CD4-positive, alpha-beta T cell treated with Interferon gamma for 1 hour (primary cell): ENCODE measurements around the gene COX7A2L.
"Not testable (repeated sequence)": the region's sequence is repeated elsewhere in the genome, so short reads cannot be mapped to it uniquely, and the experiment has no call there.

Source experiments
- DNase-seq: peaks from one replicate; pipeline ENCODE4 v3.0.0-alpha.2; 2020

The COX7A2L gene

DNA sequence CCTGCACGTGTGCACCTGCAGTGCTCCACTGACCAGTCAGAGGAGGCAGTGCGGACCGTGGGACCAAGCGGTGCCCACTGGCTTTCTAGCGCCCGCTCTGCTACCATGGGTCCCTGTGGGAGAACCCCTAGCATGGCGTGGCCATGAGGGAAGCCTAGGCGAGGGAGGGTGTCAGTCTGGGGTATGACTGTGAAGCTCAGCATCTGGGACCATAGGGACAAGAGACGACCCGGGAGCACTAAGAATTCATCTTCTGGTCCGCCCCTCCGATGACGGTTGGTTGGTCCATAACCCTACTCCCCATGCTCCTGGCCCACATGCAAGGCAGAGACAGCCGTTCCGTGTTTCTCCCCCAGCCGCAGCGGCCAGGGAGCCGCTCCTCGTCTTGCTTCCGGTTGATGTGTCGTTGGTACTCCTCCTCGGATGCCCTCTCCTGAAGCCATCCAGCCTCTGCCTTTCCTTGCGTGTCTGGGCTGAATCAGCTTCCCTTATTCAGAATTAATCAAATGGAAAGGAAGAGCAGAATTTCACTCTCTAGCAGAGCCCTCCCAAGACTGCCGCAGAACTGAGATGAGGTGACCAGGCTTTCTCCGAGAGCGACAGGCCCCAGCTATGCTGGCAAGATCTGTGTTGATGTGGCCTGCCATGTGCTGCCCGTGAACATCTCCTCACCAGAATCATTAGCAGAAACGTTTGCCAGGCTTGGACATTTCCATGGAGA lies 23.0 kb downstream of the COX7A2L start:
- DNase-seq, result no peak

DNA sequence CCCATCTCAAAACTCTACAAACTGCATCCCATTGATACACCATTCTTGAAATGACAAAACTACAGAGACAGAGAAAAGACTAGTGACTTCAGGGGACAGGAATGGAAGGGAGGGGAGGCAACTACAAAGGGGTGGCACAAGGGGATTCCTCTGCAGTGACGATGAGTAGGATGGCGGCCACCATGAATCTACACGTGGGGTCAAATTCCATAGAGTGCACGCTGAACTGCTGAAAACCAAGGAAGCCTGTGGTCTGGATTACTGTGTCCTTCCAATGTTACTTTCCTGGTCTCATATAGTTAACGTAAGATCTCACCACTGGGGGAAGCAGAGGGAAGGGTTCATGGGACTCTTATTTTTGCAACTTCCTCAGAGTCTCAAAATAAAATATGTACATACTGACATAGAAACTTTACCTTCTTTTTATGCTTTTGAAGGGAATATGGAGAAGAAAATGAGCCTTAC lies 23.6 kb downstream of the COX7A2L start:
- no peak for DNase-seq

DNA sequence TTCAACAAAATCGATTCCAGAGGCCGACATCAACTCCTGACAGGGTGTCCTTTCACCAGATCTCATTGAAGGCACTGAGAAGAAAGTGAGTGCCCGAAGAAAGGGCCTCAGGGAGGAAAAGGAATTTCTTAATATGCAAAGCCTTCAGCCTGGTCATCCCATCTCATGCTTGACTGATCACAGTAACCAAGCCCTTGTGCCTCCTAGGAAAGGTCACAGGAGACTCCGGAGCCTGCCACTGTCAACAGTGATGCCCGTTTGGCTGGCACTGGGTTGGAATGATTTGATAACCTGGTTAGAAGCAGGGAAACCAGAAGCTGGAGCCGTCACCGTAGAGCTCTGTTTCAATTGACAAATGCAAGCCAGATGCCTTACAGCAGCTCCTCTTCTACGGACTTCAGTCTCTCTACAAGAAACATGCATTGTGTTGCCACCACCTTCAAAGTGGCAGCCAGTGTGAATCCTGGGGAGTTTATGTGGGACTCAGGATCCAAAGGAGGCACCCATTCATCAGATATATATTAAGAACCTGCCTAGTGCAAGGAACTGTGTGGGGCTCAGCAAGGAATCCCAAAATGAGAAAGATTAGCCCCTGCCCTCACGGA lies 24.6 kb downstream of the COX7A2L start:
- no peak for DNase-seq

DNA sequence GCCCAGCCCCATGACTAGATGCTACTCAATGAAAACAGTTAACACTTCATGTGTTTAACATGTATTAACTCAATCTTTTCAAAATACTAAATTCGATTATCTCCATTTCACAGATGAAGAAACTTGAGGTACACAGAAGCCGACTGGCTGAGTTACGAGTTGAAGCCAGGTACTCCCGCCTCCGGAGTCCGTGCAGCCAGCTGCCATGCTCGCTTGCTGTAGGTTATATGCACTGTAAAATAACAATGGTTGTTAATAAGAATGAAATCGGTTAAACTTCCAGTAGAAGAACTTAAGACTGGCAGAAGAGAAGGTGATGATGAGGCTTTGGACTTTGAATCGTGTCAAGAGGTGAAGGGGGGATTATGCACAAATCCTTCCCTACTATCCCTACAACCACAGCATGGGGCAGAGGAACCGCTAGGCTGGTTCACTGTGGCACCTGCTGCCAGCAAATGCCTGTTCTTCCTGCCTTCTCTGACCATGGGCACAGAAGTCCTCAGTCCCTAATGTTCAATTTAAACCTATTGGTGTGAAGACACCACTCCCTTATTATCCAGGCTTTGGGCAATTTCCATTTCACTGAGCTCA lies 25.4 kb downstream of the COX7A2L start:
- DNase-seq, result no peak

DNA sequence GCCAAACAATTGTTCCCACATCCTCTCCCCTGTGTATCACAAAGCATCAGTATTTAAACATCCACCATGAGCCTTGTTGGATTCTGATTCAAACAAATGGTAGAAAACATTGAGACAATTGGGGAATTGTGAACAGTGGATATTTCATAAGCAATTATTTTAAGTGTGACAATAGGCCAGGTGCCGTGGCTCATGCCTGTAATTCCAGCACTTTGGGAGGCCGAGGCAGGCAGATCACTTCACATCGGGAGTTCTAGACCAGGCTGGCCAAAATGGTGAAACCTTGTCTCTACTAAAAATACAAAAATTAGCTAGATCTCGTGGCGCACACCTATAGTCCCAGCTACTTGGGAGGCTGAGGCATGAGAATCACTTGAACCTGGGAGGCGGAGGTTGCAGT lies 26.2 kb downstream of the COX7A2L start:
- DNase-seq, result not testable (repeated sequence)

DNA sequence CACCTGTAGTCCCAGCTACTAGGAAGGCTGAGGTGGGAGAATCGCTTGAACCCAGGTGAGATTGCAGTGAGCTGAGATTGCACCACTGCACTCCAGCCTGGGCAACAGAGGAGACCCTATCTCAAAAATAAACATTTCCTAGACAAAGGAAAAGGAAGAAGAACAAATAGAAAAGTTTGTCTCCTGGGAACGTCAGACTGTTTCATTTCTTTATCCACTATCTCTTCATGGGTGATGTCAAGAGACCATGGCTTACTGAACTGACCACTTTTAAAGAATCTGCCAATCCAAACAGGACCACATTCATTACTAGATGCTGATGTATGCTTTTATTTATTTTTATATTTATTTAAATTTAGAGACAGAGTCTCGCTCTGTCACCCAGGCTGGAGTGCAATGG lies 26.8 kb downstream of the COX7A2L start:
- no peak for DNase-seq

DNA sequence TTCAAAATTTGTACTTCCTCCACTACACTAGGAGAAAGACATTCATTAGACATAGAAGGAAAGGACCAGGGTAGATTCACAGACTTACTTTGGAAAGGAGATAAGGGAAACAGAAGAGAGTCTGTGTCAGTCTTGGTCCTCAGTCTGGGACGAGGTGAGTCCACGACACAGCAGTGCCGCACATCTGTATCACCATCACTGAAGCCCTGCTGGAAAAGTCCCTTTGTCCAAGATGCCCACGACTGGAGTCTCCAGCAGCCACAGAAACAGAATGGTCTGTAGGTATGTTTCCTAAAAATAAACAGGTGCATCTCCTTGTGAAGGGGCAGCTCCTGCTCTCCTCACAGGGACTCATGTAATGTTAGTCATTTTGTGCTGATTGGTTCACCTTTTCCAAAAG lies 27.4 kb downstream of the COX7A2L start:
- no peak for DNase-seq

DNA sequence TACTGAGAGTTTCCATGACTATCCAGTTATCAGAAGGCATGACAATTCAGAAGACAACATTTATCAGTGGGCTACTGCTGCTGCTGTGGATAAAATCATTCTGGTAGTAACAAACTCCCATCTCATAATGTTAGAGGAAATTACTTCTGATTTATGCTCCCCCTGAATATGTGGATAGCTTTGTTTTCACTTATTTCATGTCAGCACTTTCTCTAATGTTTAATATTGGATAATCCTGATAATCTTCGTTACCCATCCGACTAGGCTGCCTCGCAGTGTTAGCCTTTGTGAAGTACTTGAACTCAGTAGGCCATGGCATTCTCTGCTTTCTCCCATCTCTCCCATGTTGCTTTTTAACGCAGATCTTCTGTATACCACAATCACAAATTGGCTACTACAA lies 28.4 kb downstream of the COX7A2L start:
- DNase-seq, result no peak

DNA sequence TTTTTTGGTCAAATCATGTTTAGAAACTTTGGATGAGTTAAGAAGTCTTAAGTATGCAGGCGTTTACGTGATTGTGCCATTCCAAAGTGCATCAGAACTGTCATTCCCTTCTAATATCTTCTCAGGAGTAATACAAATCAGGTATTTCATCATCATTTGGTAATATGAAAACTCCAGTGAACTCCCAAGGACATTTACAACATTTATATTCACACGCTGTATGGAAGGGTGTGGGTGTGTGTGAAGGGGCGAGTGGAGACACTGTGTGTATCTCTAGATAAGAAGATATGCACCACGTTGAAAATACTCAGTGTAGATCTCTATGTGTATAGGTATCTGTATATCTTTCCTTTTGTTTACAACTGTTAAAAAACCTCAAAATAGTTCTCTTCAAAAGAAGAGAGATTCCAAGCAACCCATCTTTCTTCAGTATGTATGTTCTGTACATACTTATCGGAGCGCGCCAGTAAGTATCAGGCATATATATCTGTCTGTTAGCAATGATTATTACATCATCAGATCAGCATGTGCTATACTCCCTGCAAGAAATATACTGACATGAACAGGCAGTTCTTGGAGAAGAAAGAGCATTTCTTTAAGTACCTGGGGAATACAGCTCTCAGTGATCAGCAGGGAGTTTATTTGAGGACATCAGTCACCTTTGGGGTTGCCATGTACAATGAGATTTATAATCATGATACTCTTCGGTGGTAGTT lies 29.3 kb downstream of the COX7A2L start:
- no peak for DNase-seq

DNA sequence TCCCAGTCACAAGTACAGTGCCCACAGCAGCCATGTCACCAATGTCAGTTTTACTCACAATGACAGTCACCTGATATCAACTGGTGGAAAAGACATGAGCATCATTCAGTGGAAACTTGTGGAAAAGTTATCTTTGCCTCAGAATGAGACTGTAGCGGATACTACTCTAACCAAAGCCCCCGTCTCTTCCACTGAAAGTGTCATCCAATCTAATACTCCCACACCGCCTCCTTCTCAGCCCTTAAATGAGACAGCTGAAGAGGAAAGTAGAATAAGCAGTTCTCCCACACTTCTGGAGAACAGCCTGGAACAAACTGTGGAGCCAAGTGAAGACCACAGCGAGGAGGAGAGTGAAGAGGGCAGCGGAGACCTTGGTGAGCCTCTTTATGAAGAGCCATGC lies 31.3 kb downstream of the COX7A2L start:
- DNase-seq, result no peak

DNA sequence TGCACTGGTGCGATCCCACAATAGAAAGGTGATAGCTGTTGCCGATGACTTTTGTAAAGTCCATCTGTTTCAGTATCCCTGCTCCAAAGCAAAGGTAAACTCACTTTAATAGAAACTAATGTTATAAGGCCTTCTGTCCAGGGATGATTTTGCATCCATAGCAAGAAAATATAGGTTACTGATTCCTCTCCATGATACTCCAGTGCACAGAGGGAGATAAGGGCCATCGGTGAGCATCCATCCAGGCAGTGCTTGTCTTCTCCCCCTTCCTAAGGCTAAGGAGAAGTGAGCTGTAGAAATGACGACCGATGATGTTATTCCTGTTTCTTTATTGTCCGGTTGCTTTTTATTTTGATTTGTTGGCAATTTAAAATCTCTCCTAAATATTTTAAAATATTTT lies 32.1 kb downstream of the COX7A2L start:
- no peak for DNase-seq

DNA sequence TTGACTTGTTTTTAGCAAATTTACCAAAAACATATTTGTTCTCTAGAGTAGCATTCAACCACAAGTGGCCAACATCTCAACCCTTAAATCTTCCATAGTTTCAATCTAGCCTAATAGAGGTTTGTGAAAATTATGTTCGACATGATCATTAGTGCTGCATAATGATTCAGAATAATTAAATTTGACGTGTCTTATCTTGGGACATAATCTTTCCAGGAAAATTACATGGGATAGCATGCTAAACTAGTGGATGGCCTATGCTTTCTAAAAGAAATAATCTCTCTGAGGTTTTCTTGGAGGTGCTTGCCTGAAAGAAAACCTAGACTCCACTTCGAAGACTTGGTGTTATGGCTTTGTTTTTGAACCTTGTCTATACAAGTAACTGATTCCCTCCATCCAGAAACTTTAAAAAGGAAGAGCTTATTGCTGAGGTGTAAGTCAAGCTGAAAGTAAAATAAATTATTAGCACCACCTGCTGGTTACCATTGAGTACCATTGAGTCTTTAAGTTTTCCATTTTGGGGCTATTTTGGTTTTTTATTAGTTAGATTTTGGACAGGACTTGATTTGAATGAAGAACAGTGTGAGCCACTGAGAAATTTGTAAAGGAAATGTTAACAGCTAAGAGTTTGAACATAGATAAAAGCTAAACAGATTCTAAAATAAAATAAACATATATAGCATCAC lies 32.7 kb downstream of the COX7A2L start:
- DNase-seq, result no peak

DNA sequence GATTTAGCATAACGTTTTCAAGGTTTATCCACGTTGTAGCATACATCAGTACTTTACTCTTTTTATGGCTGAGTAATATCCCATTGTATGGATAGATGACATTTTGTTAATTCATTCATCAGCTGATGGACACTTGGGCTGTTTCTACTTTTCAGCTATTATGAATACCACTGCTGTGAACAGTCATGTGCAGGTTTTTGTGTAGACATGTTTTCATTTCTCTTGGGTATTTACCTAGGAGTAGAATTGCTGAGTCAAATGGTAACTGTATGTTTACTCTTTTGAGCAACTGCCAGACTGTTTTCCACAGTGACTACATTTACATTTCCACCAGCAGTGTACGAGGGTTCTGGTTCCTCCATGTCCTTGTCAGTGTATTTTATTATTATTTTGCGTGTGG lies 33.9 kb downstream of the COX7A2L start:
- DNase-seq, result no peak

DNA sequence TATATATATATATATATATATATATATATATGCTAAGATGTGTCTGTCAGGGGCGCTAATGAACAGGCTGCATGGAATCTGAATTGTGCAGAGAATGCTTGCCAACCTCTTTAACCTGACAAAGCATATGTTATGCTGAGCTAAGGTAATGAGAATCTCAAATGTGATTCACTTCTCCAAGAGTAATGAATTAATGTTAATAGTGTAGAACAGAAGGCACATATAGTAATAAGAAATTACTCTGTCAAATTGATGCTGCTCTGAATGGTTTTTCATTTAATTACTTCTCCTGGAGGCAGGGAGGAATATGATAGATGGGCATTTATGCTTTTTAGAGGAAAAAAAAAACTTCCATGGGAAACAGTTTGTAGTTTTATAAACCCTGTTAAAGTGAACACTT lies 35.4 kb downstream of the COX7A2L start:
- no peak for DNase-seq

DNA sequence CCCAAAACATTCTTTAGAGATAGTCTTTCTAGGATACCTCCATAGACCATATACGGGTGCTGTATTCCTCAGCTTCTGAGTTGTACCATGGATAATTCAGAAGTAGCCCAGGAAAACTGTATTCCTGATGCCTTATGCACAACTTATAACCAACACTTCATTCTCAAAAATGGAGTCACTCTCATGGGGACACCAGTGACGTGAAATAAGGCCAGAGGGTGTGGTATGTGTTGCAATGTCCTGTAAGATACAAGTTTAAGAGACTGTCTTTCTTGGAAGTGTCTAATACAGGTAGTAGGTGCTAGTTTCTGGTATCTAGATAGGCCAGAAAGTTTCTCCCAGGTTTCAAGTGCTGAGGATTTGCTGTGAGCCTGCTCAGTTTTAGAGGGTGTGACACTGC lies 36.1 kb downstream of the COX7A2L start:
- DNase-seq, result no peak

DNA sequence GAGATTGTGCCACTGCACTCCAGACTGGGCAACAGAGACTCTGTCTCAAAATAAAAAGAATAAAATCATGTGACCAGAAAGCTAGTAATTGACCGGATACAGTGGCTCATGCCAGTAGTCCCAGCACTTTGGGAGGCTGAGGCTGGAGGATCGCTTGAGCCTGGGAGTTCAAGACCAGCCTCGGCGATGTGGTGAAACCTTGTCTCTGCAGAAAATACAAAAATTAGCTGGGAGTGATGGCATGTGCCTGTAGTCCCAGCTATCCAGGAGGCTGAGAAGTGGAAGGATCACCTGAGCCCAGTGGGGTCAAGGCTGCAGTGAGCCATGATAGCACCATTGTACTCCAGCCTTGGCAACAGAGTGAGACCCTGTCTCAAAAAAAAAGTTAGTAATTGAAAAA lies 36.8 kb downstream of the COX7A2L start:
- no peak for DNase-seq

DNA sequence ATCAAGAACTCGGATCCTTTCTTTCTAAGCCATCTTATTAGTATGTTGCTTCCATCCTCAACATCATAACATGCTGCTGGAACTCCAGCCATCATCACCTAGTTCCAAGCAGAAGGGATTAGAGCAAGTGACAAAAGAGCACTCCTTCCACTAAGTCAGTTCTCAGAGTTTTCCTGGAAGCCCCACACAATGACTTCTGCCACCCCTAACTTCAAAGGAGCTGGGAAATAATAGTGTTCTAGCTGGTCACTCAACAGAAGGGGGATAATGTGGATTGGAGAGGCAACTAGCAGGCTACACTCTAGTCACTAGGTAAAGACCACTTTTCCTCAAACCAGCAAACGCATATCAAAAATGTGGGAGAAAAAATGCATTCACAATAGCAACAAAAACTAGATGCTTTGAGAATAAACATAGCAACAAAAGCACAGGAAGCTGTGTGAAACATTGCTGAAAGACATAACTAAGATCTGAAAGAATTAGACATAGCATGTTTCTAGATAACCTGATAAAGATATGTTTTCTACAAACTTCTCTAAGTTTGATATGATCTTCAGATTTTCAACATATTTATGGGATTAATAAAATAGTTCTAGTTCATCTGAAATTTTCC lies 39.5 kb downstream of the COX7A2L start:
- no peak for DNase-seq

DNA sequence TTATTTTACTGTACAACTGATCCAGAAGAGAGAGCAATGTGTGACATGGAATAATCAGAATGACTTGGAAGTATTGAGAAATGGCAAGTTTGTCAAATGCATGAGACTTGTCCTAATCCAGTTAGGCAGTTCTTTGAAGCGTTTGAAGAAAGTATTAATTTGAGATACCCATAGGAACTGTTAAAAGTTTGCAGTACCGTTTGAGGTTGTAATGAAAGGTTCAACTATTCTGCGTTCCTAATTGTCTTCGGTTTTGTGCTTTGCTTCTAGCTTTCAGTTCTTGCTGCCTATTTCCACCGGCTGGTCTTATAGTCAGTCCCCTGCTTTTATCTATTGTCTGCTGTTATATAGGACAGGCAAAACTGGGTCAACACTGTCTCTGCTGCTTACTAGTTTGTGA lies 41.8 kb downstream of the COX7A2L start:
- no peak for DNase-seq

DNA sequence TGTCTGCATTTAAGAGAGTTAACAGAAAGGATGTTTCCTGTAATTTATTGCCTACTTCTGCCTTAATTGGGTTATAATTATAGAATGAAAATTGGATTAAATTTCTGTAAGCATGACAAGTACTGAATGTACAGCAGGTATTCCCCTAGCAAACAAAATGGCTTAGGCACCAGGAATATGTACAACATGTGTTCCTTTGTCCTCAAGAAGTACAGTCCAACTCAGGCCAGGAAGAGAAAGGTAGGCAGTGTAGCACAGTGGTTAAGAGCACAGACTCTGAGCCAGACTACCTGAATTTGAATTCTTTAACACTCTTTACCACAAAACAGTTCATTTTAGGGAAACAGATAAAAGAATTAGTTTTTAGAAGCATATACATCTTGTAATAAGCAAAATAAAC lies 43.1 kb downstream of the COX7A2L start:
- DNase-seq, result no peak

DNA sequence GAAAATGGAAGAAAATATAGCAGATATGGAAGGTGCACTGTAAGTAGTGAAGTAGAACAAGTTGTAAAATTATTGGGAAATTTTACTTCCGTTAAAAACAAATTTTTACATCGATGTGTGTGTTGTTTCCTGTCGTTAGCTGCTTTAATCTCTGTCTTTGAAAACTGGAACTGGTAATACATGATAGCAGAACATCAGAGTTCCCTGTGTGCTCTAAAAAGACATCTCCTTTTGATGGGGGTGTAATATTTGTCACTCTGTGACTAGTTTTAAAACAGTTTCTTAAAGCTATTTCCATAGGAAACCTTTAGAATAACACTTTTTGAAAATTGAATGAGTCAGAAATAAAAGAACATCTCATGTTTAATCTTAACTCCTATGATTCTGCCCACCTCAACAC lies 43.5 kb downstream of the COX7A2L start:
- no peak for DNase-seq

DNA sequence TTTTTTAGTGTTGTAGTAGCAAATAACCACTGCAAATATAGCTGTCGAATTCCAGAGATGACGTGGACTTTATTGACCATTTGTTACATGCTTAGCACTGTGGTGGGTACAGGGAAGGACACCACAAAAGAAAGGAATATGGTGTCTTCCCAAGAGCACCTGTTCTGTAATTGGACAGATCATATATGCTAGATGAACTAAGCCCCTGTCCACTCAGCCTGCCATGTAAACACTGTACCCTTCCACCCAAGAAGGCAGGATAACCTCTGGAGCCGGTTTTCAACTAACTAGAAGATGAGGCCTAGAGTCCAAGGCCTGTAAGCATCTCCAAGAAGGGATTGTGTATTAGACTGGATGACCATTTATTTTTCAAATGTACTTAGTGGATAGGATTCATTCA lies 44.1 kb downstream of the COX7A2L start:
- DNase-seq, result no peak

DNA sequence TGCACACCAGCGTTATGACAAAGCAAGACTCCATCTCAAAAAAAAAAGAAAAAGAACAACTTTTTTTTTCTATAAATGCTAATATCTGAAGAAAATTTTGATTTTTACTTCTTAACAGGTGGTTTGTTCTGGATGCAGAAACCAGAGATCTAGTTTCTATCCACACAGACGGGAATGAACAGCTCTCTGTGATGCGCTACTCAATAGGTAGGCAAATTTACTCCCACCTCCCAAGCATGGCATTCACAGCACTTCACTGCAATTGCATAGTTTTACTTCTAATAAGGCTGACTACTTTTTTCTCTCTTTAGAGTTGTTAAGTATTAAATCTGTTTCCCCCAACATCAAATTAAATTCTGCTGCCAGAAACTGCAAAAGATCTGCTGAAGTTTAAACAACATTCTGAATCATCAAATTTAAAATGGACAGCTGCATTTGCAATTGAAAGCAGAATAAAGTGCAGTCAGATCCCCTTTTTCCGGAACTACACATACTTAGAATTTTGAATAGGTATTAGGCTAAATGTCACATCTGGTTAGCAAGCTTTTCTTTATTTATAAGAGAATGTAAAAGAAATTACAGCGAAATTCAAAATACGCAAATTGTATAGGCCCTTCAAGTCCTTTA lies 45.1 kb downstream of the COX7A2L start:
- DNase-seq, result no peak
